ENCODE data around the gene MRNIP. TPM values are rescaled to one million over a fixed set of nuclear protein-coding genes. Genes with fewer than 3 reads are reported as not detected.

The MRNIP gene
- total RNA-seq, 2 donors from 2014 or later, result 32.5 to 36.8 TPM

- Mint-ChIP-seq H3K4me1 (peaks cover 5% of the 10 kb centered on the region), H3K27ac (no peak overlapping the region), H3K4me3 (no peak overlapping the region), H3K36me3 (ENCODE audit: low read depth) (peaks cover 11% of the 10 kb centered on the region), H3K27me3 (no peaks in the 10 kb centered on the region)
- no peaks in the 10 kb centered on the region for H3K9me3 ChIP-seq (ENCODE audit: control insufficient read depth, low read length, poor library complexity, severe bottlenecking)
- ATAC-seq, result no peak
- no peak for DNase-seq
Observed at GRCh38 chr5:179880848-179881590, 22.4 kb upstream of the MRNIP start.

GRCh38 chr5:179880066-179880650 is 21.5 kb upstream of the MRNIP start:
- no peak for DNase-seq
- Mint-ChIP-seq H3K36me3 (ENCODE audit: low read depth) (peaks cover 9% of the 10 kb centered on the region), H3K4me3 (no peak overlapping the region), H3K4me1 (peaks cover 5% of the 10 kb centered on the region), H3K27me3 (no peaks in the 10 kb centered on the region), H3K27ac (no peak overlapping the region)
- no peaks in the 10 kb centered on the region for H3K9me3 ChIP-seq (ENCODE audit: control insufficient read depth, low read length, poor library complexity, severe bottlenecking)
- no peak for ATAC-seq

- Mint-ChIP-seq H3K36me3 (ENCODE audit: low read depth) (peaks cover 9% of the 10 kb centered on the region), H3K4me3 (no peak overlapping the region), H3K27me3 (no peaks in the 10 kb centered on the region), H3K4me1 (peaks cover 5% of the 10 kb centered on the region), H3K27ac (no peak overlapping the region)
- ATAC-seq (no peak), DNase-seq (no peak)
- H3K9me3 ChIP-seq (ENCODE audit: control insufficient read depth, low read length, poor library complexity, severe bottlenecking), result no peaks in the 10 kb centered on the region
Observed at GRCh38 chr5:179879690-179880010, 21.0 kb upstream of the MRNIP start.

GRCh38 chr5:179879003-179879689 is 20.5 kb upstream of the MRNIP start:
- Mint-ChIP-seq H3K27ac (no peak overlapping the region), H3K27me3 (no peaks in the 10 kb centered on the region), H3K4me1 (peaks cover 5% of the 10 kb centered on the region), H3K4me3 (no peak overlapping the region), H3K36me3 (ENCODE audit: low read depth) (peaks cover 9% of the 10 kb centered on the region)
- DNase-seq, result no peak
- H3K9me3 ChIP-seq (ENCODE audit: control insufficient read depth, low read length, poor library complexity, severe bottlenecking), result no peaks in the 10 kb centered on the region
- no peak for ATAC-seq

GRCh38 chr5:179878222-179879002 is 19.8 kb upstream of the MRNIP start:
- DNase-seq, result no peak
- H3K27me3 Mint-ChIP-seq, result no peaks in the 10 kb centered on the region
- H3K36me3 Mint-ChIP-seq (ENCODE audit: low read depth), result peaks cover 8% of the 10 kb centered on the region

GRCh38 chr5:179876610-179876952 is 18.0 kb upstream of the MRNIP start:
- H3K9me3 ChIP-seq (ENCODE audit: control insufficient read depth, low read length, poor library complexity, severe bottlenecking), result no peaks in the 10 kb centered on the region
- H3K4me3 Mint-ChIP-seq, result no peak overlapping the region
- H3K36me3 Mint-ChIP-seq (ENCODE audit: low read depth), result peaks cover 6% of the 10 kb centered on the region
- ATAC-seq, result no peak
- H3K4me1 Mint-ChIP-seq, result peaks cover 5% of the 10 kb centered on the region
- H3K27me3 Mint-ChIP-seq, result no peaks in the 10 kb centered on the region
- DNase-seq, result no peak
- peak overlapping the region; percentile 59 for H3K27ac Mint-ChIP-seq

More at GRCh38 chr5:179878222-179879002, 19.8 kb upstream of the MRNIP start:
- Mint-ChIP-seq H3K27ac (no peak overlapping the region), H3K4me3 (no peak overlapping the region), H3K4me1 (peaks cover 5% of the 10 kb centered on the region)
- no peak for ATAC-seq
- no peaks in the 10 kb centered on the region for H3K9me3 ChIP-seq (ENCODE audit: control insufficient read depth, low read length, poor library complexity, severe bottlenecking)

- Mint-ChIP-seq H3K27ac (peak overlapping the region; percentile 59), H3K4me3 (no peak overlapping the region), H3K27me3 (no peaks in the 10 kb centered on the region), H3K4me1 (peaks cover 5% of the 10 kb centered on the region), H3K36me3 (ENCODE audit: low read depth) (peaks cover 6% of the 10 kb centered on the region)
- H3K9me3 ChIP-seq (ENCODE audit: control insufficient read depth, low read length, poor library complexity, severe bottlenecking), result no peaks in the 10 kb centered on the region
- no peak for DNase-seq
- no peak for ATAC-seq
Observed at GRCh38 chr5:179875741-179876609, 17.4 kb upstream of the MRNIP start.

- H3K27me3 Mint-ChIP-seq, result no peaks in the 10 kb centered on the region
- ATAC-seq (no peak), DNase-seq (no peak)
- H3K4me3 Mint-ChIP-seq, result no peak overlapping the region
- H3K27ac Mint-ChIP-seq, result no peak overlapping the region
- peaks cover 6% of the 10 kb centered on the region for H3K36me3 Mint-ChIP-seq (ENCODE audit: low read depth)
- peaks cover 5% of the 10 kb centered on the region for H3K4me1 Mint-ChIP-seq
- H3K9me3 ChIP-seq (ENCODE audit: control insufficient read depth, low read length, poor library complexity, severe bottlenecking), result no peaks in the 10 kb centered on the region
Observed at GRCh38 chr5:179874536-179875292, 16.1 kb upstream of the MRNIP start.

GRCh38 chr5:179874136-179874535 is 15.5 kb upstream of the MRNIP start:
- H3K27ac Mint-ChIP-seq, result no peak overlapping the region
- ATAC-seq, result no peak
- H3K36me3 Mint-ChIP-seq (ENCODE audit: low read depth), result peaks cover 6% of the 10 kb centered on the region

GRCh38 chr5:179873588-179874110 is 15.0 kb upstream of the MRNIP start:
- H3K4me3 Mint-ChIP-seq, result no peak overlapping the region
- no peaks in the 10 kb centered on the region for H3K9me3 ChIP-seq (ENCODE audit: control insufficient read depth, low read length, poor library complexity, severe bottlenecking)
- ATAC-seq (no peak), DNase-seq (no peak)
- H3K27me3 Mint-ChIP-seq, result no peaks in the 10 kb centered on the region
- H3K27ac Mint-ChIP-seq, result no peak overlapping the region
- H3K36me3 Mint-ChIP-seq (ENCODE audit: low read depth), result peaks cover 6% of the 10 kb centered on the region
- H3K4me1 Mint-ChIP-seq, result peaks cover 5% of the 10 kb centered on the region

More at GRCh38 chr5:179874136-179874535, 15.5 kb upstream of the MRNIP start:
- no peaks in the 10 kb centered on the region for H3K27me3 Mint-ChIP-seq
- no peak overlapping the region for H3K4me3 Mint-ChIP-seq
- no peak for DNase-seq
- H3K9me3 ChIP-seq (ENCODE audit: control insufficient read depth, low read length, poor library complexity, severe bottlenecking), result no peaks in the 10 kb centered on the region
- H3K4me1 Mint-ChIP-seq, result peaks cover 5% of the 10 kb centered on the region

- DNase-seq, result no peak
- no peak for ATAC-seq
- H3K9me3 ChIP-seq (ENCODE audit: control insufficient read depth, low read length, poor library complexity, severe bottlenecking), result no peaks in the 10 kb centered on the region
- Mint-ChIP-seq H3K4me3 (no peak overlapping the region), H3K27me3 (no peaks in the 10 kb centered on the region), H3K27ac (no peak overlapping the region), H3K36me3 (ENCODE audit: low read depth) (peaks cover 4% of the 10 kb centered on the region), H3K4me1 (peaks cover 5% of the 10 kb centered on the region)
Observed at GRCh38 chr5:179872828-179873575, 14.4 kb upstream of the MRNIP start.
